Prostate gland (tissue), 2 donors: ENCODE data around the gene AFP.

Source experiments
- CTCF ChIP-seq, 4 experiments: fragments of 200-600 bp in 2 of 4; fragments of 450-650 bp in 2 of 4; sonication (generic) in 2 of 4; IDR thresholded peaks; 1 replicate in 3 of 4; 2 replicates in 1 of 4; pipeline ENCODE4 v1.5.1; 2016 to 2019; ENCODE audit warnings: antibody characterized with exemption in 4 of 4, mild to moderate bottlenecking in 2 of 4, moderate library complexity in 2 of 4
- POLR2A ChIP-seq: fragments of 450-650 bp; IDR thresholded peaks from one replicate; pipeline ENCODE4 v1.6.1; 2016; ENCODE audit warnings: antibody characterized with exemption, mild to moderate bottlenecking

GRCh38 chr4:73401412-73401811 lies 34.6 kb upstream of the AFP start:
- TF ChIP-seq POLR2A (no peak), CTCF (IDR thresholded peaks at IDR 0.05) (no peak)
